OCI-LY7 (cell line): ENCODE data around the gene SMIM35. TPM values are rescaled to one million over a fixed set of nuclear protein-coding genes. Genes with fewer than 3 reads are reported as not detected.

Source experiments
- BruUV-seq: library from RNA; stranded (reverse); fragments of 400-500 nt; replicated peaks from 2 replicates; lab custom pipeline; 2021; lab: Mats Ljungman, UMichigan
- CTCF ChIA-PET: fragments of 300-600 bp; sonication (Branson Sonifier 250); formaldehyde crosslinking; loops from one replicate; lab custom pipeline; 2022; ENCODE audit warnings: antibody characterized with exemption; ENCODE audit not compliant: unreplicated experiment; lab: Charles Lee
- POLR2A ChIA-PET: fragments of 300-600 bp; sonication (Branson Sonifier 250); formaldehyde crosslinking; loops from one replicate; lab custom pipeline; 2022; ENCODE audit warnings: antibody characterized with exemption; lab: Charles Lee
- DNase-seq: peaks from one replicate; pipeline ENCODE4 v3.0.0-alpha.2; 2015; ENCODE audit warnings: low spot score
- H2AFZ ChIP-seq: fragments of 200-600 bp; sonication (generic), shearing (Covaris generic); 2 replicates; pipeline ENCODE4 v1.6.1; 2014; ENCODE audit warnings: mild to moderate bottlenecking, antibody characterized with exemption, low read length, moderate library complexity
- H3K27ac ChIP-seq: fragments of 200-600 bp; sonication (generic); 2 replicates; pipeline ENCODE4 v1.5.1; 2014; ENCODE audit warnings: mixed run types, low read depth, mild to moderate bottlenecking, moderate library complexity, low read length, inconsistent platforms; ENCODE audit not compliant: poor library complexity, severe bottlenecking
- H3K36me3 ChIP-seq: fragments of 200-600 bp; sonication (generic); 2 replicates; pipeline ENCODE4 v1.6.1; 2014; ENCODE audit warnings: mild to moderate bottlenecking, antibody characterized with exemption, low read length, moderate library complexity, mixed read lengths; ENCODE audit not compliant: insufficient read depth
- H3K4me1 ChIP-seq: fragments of 200-600 bp; sonication (generic); 2 replicates; pipeline ENCODE4 v1.5.1; 2014; ENCODE audit warnings: mild to moderate bottlenecking, low read length; ENCODE audit not compliant: insufficient read depth, poor library complexity, severe bottlenecking
- H3K4me2 ChIP-seq: fragments of 200-600 bp; sonication (generic); 2 replicates; pipeline ENCODE4 v1.6.1; 2014; ENCODE audit warnings: mild to moderate bottlenecking, low read length
- H3K4me3 ChIP-seq: fragments of 200-600 bp; sonication (generic); 2 replicates; pipeline ENCODE4 v1.5.1; 2014; ENCODE audit warnings: mild to moderate bottlenecking, low read depth, low read length; ENCODE audit not compliant: poor library complexity, severe bottlenecking
- H3K79me2 ChIP-seq: fragments of 200-600 bp; sonication (generic); 2 replicates; pipeline ENCODE4 v1.6.1; 2016; ENCODE audit warnings: low read depth, mild to moderate bottlenecking, low read length, moderate library complexity, mixed read lengths; ENCODE audit not compliant: insufficient read depth
- H3K9me2 ChIP-seq: fragments of 200-600 bp; sonication (generic); 2 replicates; pipeline ENCODE4 v1.6.1; 2016; ENCODE audit warnings: mild to moderate bottlenecking, low read length, mixed read lengths; ENCODE audit not compliant: insufficient read depth
- H3K9me3 ChIP-seq: fragments of 200-600 bp; sonication (generic); 2 replicates; pipeline ENCODE4 v1.6.1; 2014; ENCODE audit warnings: mild to moderate bottlenecking, mixed run types, low read length, mixed read lengths
- H4K20me1 ChIP-seq: fragments of 200-600 bp; sonication (generic); 2 replicates; pipeline ENCODE4 v1.6.1; 2014; ENCODE audit warnings: mild to moderate bottlenecking, antibody characterized with exemption, low read length, moderate library complexity, mixed read lengths; ENCODE audit not compliant: insufficient read depth
- EZH2phosphoT487 ChIP-seq: fragments of 200-600 bp; sonication (generic); IDR thresholded peaks from 2 replicates; pipeline ENCODE4 v1.6.1; 2018; ENCODE audit warnings: low read depth, borderline replicate concordance, mild to moderate bottlenecking, mixed run types, antibody characterized with exemption, low read length, moderate library complexity, mixed read lengths
- intact Hi-C: fragments of 100-400 bp; cut with micrococcal nuclease; formaldehyde crosslinking; loops from one replicate; pipeline ENCODE4 v1.10.0; 2022; ENCODE audit not compliant: unreplicated experiment
- total RNA-seq, 2 experiments: library from RNA; depleted of rRNA in 1 of 2; stranded (reverse); fragments of >200 nt in 1 of 2; shearing (Covaris generic) in 1 of 2; gene quantifications; 2 replicates each; pipeline ENCODE4 v1.2.3, GENCODE V29; 2014 to 2022
- TF ChIP-seq, protein P1 (sequence below): fragments of 200-600 bp; sonication (generic); conservative IDR thresholded peaks from 2 replicates; pipeline ENCODE4 v1.5.1; 2014; ENCODE audit warnings: mild to moderate bottlenecking, antibody characterized with exemption, low read length, moderate library complexity, mixed read lengths

SMIM35 gene
- total RNA-seq, 2 experiments from 2014 or later, result 0.06 to 0.67 TPM

- intact Hi-C loops, result no loop called here
- no TSS peak for BruUV-seq
- peaks cover 60% of the 10 kb centered on the region for H3K4me1 ChIP-seq
- H4K20me1 ChIP-seq, result no peaks in the 10 kb centered on the region
- ChIA-PET CTCF (interaction anchor here (0.6 kb wide), 1 partner anchor 8 kb away, joined by 3 read pairs; no protein-coding TSS in a partner anchor), POLR2A (interaction anchor here (0.8 to 6.7 kb wide), 6 partner anchors 8 to 49 kb away, joined by 3 to 59 read pairs (median 3); partner anchors contain the start of gene IL10RA)
- H3K9me3 ChIP-seq, result no peaks in the 10 kb centered on the region
- H3K4me3 ChIP-seq, result no peak overlapping the region
- H3K27ac ChIP-seq, result no peak overlapping the region
- H2AFZ ChIP-seq, result peak overlapping the region; percentile 43; the same call in 1 of the 2 replicates
- peaks cover 29% of the 10 kb centered on the region for H3K36me3 ChIP-seq
- H3K79me2 ChIP-seq, result no peaks in the 10 kb centered on the region
- no peaks in the 10 kb centered on the region for H3K9me2 ChIP-seq
- peak; percentile 28 for DNase-seq
- H3K4me2 ChIP-seq, result peak overlapping the region; percentile 29
- TF ChIP-seq, protein P1, sequence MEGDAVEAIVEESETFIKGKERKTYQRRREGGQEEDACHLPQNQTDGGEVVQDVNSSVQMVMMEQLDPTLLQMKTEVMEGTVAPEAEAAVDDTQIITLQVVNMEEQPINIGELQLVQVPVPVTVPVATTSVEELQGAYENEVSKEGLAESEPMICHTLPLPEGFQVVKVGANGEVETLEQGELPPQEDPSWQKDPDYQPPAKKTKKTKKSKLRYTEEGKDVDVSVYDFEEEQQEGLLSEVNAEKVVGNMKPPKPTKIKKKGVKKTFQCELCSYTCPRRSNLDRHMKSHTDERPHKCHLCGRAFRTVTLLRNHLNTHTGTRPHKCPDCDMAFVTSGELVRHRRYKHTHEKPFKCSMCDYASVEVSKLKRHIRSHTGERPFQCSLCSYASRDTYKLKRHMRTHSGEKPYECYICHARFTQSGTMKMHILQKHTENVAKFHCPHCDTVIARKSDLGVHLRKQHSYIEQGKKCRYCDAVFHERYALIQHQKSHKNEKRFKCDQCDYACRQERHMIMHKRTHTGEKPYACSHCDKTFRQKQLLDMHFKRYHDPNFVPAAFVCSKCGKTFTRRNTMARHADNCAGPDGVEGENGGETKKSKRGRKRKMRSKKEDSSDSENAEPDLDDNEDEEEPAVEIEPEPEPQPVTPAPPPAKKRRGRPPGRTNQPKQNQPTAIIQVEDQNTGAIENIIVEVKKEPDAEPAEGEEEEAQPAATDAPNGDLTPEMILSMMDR, result no peak
- no peak for TF ChIP-seq EZH2phosphoT487
Observed at GRCh38 chr11:118002541-118003423, 84.0 kb downstream of the SMIM35 start.

GRCh38 chr11:118002010-118002540, 84.7 kb downstream of the SMIM35 start:
- ChIA-PET CTCF (no interaction called here), POLR2A (interaction anchor here (0.8 to 6.7 kb wide), 5 partner anchors 9 to 48 kb away, joined by 3 to 59 read pairs (median 3); partner anchors contain the start of gene IL10RA)
- Histone ChIP-seq H3K4me3 (no peak overlapping the region), H2AFZ (peak overlapping the region; percentile 43; the same call in 1 of the 2 replicates), H3K4me1 (peaks cover 53% of the 10 kb centered on the region), H3K79me2 (no peaks in the 10 kb centered on the region), H3K36me3 (peaks cover 36% of the 10 kb centered on the region), H3K9me2 (no peaks in the 10 kb centered on the region), H4K20me1 (no peaks in the 10 kb centered on the region), H3K4me2 (peak overlapping the region; percentile 29; the same call in 1 of the 2 replicates), H3K9me3 (no peaks in the 10 kb centered on the region), H3K27ac (no peak overlapping the region)
- TF ChIP-seq, protein P1, result no peak
- TF ChIP-seq EZH2phosphoT487, result no peak
- no peak for DNase-seq
- no TSS peak for BruUV-seq
- intact Hi-C loops, result no loop called here
